NCI-H446 (cell line): Measurements from ENCODE around the gene SLC25A51.

Experiments
- DNase-seq, 2 experiments: peaks; one replicate each; lab custom pipeline; 2025; lab: John Stamatoyannopoulos, UW

Gene SLC25A51

GRCh38 chr9:37903647-37904444, at the start of gene SLC25A51:
TSS of gene SLC25A51 (minus strand) at chr9:37904127. CDS start at chr9:37888550, 15,577 bp downstream.
- peak; percentile 77 to 94 for DNase-seq

- DNase-seq: no peak
Measured at GRCh38 chr9:37953206-37953774, 49.4 kb upstream of the SLC25A51 start.

GRCh38 chr9:37952731-37953130, 48.8 kb upstream of the SLC25A51 start:
- DNase-seq: no peak

- DNase-seq: no peak
Measured at GRCh38 chr9:37951671-37952449, 47.9 kb upstream of the SLC25A51 start.

GRCh38 chr9:37950561-37950960, 46.6 kb upstream of the SLC25A51 start:
- DNase-seq: no peak

GRCh38 chr9:37949576-37949975, 45.6 kb upstream of the SLC25A51 start:
- no peak for DNase-seq

GRCh38 chr9:37948417-37948980, 44.6 kb upstream of the SLC25A51 start:
- DNase-seq: no peak

- DNase-seq: no peak
Measured at GRCh38 chr9:37947977-37948376, 44.0 kb upstream of the SLC25A51 start.

- no peak for DNase-seq
Measured at GRCh38 chr9:37947471-37947870, 43.5 kb upstream of the SLC25A51 start.

GRCh38 chr9:37946971-37947370, 43.0 kb upstream of the SLC25A51 start:
- no peak for DNase-seq

GRCh38 chr9:37946041-37946440, 42.1 kb upstream of the SLC25A51 start:
- DNase-seq: no peak

GRCh38 chr9:37944671-37945481, 40.9 kb upstream of the SLC25A51 start:
- DNase-seq: no peak

- DNase-seq: no peak
Measured at GRCh38 chr9:37944266-37944650, 40.3 kb upstream of the SLC25A51 start.

- DNase-seq: no peak
Measured at GRCh38 chr9:37943345-37944265, 39.7 kb upstream of the SLC25A51 start.

GRCh38 chr9:37942621-37943344, 38.9 kb upstream of the SLC25A51 start:
- no peak for DNase-seq

GRCh38 chr9:37941253-37941652, 37.3 kb upstream of the SLC25A51 start:
- DNase-seq: no peak

- no peak for DNase-seq
Measured at GRCh38 chr9:37939575-37940095, 35.7 kb upstream of the SLC25A51 start.

- peak in 1 of 2 experiments; percentile 38 for DNase-seq
Measured at GRCh38 chr9:37938121-37938891, 34.4 kb upstream of the SLC25A51 start.

- DNase-seq: no peak
Measured at GRCh38 chr9:37937366-37937765, 33.4 kb upstream of the SLC25A51 start.
